OCI-LY3 (cell line): ENCODE measurements around the gene TOR1A.

Experiments used
- EZH2phosphoT487 ChIP-seq: fragments of 200-600 bp; shearing (Covaris generic); IDR thresholded peaks from 2 replicates; pipeline ENCODE4 v1.6.1; 2018; ENCODE audit warnings: antibody characterized with exemption, mixed run types, low read depth
- TF ChIP-seq, protein P1 (sequence below): fragments of 200-600, 300-600 bp; sonication (generic); IDR thresholded peaks from 2 replicates; pipeline ENCODE4 v1.5.1; 2014; ENCODE audit warnings: antibody characterized with exemption, low read length, low read depth

DNA sequence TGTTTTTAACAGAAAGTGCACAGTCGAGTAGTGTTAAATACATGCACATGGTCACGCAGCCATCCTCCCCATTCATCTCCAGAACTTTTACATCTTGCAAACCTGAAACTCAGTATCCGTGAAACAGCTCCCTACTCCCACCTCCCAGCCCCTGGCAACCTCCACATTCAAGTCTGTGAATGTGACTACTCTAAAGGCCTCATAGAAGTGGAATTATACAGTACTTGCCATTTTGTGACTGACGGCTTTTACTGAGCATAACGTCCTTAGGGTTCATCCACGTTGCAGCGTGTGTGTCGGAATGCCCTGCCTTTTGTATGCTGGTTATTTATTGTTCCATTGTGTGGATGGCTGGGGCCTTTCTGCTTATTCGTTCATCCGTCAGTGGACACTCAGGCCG is 47.1 kb upstream of the TOR1A start:
- TF ChIP-seq, protein P1, sequence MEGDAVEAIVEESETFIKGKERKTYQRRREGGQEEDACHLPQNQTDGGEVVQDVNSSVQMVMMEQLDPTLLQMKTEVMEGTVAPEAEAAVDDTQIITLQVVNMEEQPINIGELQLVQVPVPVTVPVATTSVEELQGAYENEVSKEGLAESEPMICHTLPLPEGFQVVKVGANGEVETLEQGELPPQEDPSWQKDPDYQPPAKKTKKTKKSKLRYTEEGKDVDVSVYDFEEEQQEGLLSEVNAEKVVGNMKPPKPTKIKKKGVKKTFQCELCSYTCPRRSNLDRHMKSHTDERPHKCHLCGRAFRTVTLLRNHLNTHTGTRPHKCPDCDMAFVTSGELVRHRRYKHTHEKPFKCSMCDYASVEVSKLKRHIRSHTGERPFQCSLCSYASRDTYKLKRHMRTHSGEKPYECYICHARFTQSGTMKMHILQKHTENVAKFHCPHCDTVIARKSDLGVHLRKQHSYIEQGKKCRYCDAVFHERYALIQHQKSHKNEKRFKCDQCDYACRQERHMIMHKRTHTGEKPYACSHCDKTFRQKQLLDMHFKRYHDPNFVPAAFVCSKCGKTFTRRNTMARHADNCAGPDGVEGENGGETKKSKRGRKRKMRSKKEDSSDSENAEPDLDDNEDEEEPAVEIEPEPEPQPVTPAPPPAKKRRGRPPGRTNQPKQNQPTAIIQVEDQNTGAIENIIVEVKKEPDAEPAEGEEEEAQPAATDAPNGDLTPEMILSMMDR, result no peak
- no peak for TF ChIP-seq EZH2phosphoT487
